Ramos (cell line): Measurements from ENCODE around the gene NSD1.
"Not testable (repeated sequence)": the region's sequence is repeated elsewhere in the genome, so short reads cannot be mapped to it uniquely, and the experiment has no call there.

Experiments
- in situ Hi-C: fragments of 300-500 bp; cut with MboI; formaldehyde crosslinking; loops from one replicate; pipeline ENCODE4 v1.14.3; 2022; ENCODE audit warnings: low sequenced_read_pairs; ENCODE audit not compliant: unreplicated experiment

NSD1 gene

GRCh38 chr5:177162379-177162778 lies 28.8 kb downstream of the NSD1 start:
- in situ Hi-C loops, result no loop called here

- in situ Hi-C loops, result no loop called here
These were observed 29.9 kb downstream of the NSD1 start for GRCh38 chr5:177163500-177163899.

- in situ Hi-C loops, result no loop called here
These were observed 35.7 kb downstream of the NSD1 start for GRCh38 chr5:177169271-177169670.

GRCh38 chr5:177171961-177172360 lies 38.4 kb downstream of the NSD1 start:
- in situ Hi-C loops, result no loop called here

GRCh38 chr5:177175336-177175735 lies 41.8 kb downstream of the NSD1 start:
- in situ Hi-C loops, result no loop called here

- in situ Hi-C loops, result no loop called here
These were observed 42.7 kb downstream of the NSD1 start for GRCh38 chr5:177176175-177176711.

GRCh38 chr5:177177847-177178437 lies 44.4 kb downstream of the NSD1 start:
- in situ Hi-C loops, result not testable (repeated sequence)

GRCh38 chr5:177178733-177179304 lies 45.2 kb downstream of the NSD1 start:
- in situ Hi-C loops, result no loop called here

- in situ Hi-C loops, result no loop called here
These were observed 45.9 kb downstream of the NSD1 start for GRCh38 chr5:177179431-177179830.

GRCh38 chr5:177183142-177183541 lies 49.6 kb downstream of the NSD1 start:
- in situ Hi-C loops, result no loop called here

- in situ Hi-C loops, result no loop called here
These were observed 50.3 kb downstream of the NSD1 start for GRCh38 chr5:177183766-177184360.

- in situ Hi-C loops, result no loop called here
These were observed 52.4 kb downstream of the NSD1 start for GRCh38 chr5:177185993-177186392.

- in situ Hi-C loops, result no loop called here
These were observed 53.1 kb downstream of the NSD1 start for GRCh38 chr5:177186645-177187044.

- in situ Hi-C loops, result no loop called here
These were observed 55.2 kb downstream of the NSD1 start for GRCh38 chr5:177188775-177189174.

GRCh38 chr5:177189416-177189815 lies 55.8 kb downstream of the NSD1 start:
- in situ Hi-C loops, result no loop called here

GRCh38 chr5:177189965-177190364 lies 56.4 kb downstream of the NSD1 start:
- in situ Hi-C loops, result no loop called here

- in situ Hi-C loops, result no loop called here
These were observed 60.7 kb downstream of the NSD1 start for GRCh38 chr5:177194268-177194667.

- in situ Hi-C loops, result no loop called here
These were observed 61.9 kb downstream of the NSD1 start for GRCh38 chr5:177195307-177195952.

GRCh38 chr5:177198738-177199137 lies 65.2 kb downstream of the NSD1 start:
- in situ Hi-C loops, result no loop called here

- in situ Hi-C loops, result no loop called here
These were observed 70.7 kb downstream of the NSD1 start for GRCh38 chr5:177204281-177204680.

GRCh38 chr5:177209610-177210009 lies 76.0 kb downstream of the NSD1 start:
- in situ Hi-C loops, result no loop called here
